Thyroid gland (tissue), 4 donors: Measurements from ENCODE around the gene FGF7.

Experiments used
- POLR2A ChIP-seq, 2 donors: fragments of 450-650 bp; IDR thresholded peaks; one replicate each; pipeline ENCODE4 v1.6.1; 2017; ENCODE audit warnings: antibody characterized with exemption in 2 of 2, mild to moderate bottlenecking in 2 of 2, moderate library complexity in 1 of 2
- TF ChIP-seq, protein P1 (sequence below), 6 experiments: fragments of 200-600 bp in 3 of 6; fragments of 450-650 bp in 3 of 6; sonication (generic) in 3 of 6; IDR thresholded peaks; one replicate each; pipeline ENCODE4 v1.5.1; 2016 to 2019; ENCODE audit warnings: antibody characterized with exemption in 6 of 6, mild to moderate bottlenecking in 2 of 6, inconsistent platforms in 1 of 6, moderate library complexity in 1 of 6

GRCh38 chr15:49441816-49442215 is 18.8 kb downstream of the FGF7 start:
- TF ChIP-seq, protein P1, sequence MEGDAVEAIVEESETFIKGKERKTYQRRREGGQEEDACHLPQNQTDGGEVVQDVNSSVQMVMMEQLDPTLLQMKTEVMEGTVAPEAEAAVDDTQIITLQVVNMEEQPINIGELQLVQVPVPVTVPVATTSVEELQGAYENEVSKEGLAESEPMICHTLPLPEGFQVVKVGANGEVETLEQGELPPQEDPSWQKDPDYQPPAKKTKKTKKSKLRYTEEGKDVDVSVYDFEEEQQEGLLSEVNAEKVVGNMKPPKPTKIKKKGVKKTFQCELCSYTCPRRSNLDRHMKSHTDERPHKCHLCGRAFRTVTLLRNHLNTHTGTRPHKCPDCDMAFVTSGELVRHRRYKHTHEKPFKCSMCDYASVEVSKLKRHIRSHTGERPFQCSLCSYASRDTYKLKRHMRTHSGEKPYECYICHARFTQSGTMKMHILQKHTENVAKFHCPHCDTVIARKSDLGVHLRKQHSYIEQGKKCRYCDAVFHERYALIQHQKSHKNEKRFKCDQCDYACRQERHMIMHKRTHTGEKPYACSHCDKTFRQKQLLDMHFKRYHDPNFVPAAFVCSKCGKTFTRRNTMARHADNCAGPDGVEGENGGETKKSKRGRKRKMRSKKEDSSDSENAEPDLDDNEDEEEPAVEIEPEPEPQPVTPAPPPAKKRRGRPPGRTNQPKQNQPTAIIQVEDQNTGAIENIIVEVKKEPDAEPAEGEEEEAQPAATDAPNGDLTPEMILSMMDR (IDR thresholded peaks at IDR 0.05), result no peak
- TF ChIP-seq POLR2A (IDR thresholded peaks at IDR 0.05), result no peak
